MM.1S (cell line): ENCODE data around the gene MOB3B.

ENCODE experiments used
- DNase-seq: peaks from one replicate; pipeline ENCODE4 v3.0.0-alpha.2; 2015
- H2AFZ ChIP-seq: fragments of 300-600 bp; sonication (generic); 2 replicates; pipeline ENCODE4 v1.6.0; 2016; ENCODE audit warnings: antibody characterized with exemption, low read length
- H3F3A ChIP-seq: fragments of 300-600 bp; sonication (generic); 2 replicates; pipeline ENCODE4 v1.6.1; 2016; ENCODE audit warnings: mild to moderate bottlenecking, antibody characterized with exemption, low read length, moderate library complexity, mixed read lengths; ENCODE audit not compliant: insufficient read depth
- H3K27ac ChIP-seq: fragments of 300-600 bp; sonication (generic); 2 replicates; pipeline ENCODE4 v1.5.1; 2016; ENCODE audit warnings: mild to moderate bottlenecking, low read length
- H3K27me3 ChIP-seq: fragments of 300-600 bp; sonication (generic); replicated peaks from 2 replicates; pipeline ENCODE4 v1.6.0; 2016; ENCODE audit warnings: low read length; ENCODE audit not compliant: insufficient read depth
- H3K36me3 ChIP-seq: fragments of 300-600 bp; sonication (generic); replicated peaks from 2 replicates; pipeline ENCODE4 v1.6.1; 2016; ENCODE audit warnings: mild to moderate bottlenecking, low read length, mixed read lengths; ENCODE audit not compliant: insufficient read depth
- H3K4me1 ChIP-seq: fragments of 300-600 bp; sonication (generic); 2 replicates; pipeline ENCODE4 v1.6.1; 2016; ENCODE audit warnings: low read length, mixed read lengths
- H3K4me2 ChIP-seq: fragments of 300-600 bp; sonication (generic); 2 replicates; pipeline ENCODE4 v1.6.0; 2016; ENCODE audit warnings: low read depth, low read length
- H3K4me3 ChIP-seq: fragments of 300-600 bp; sonication (generic); 2 replicates; pipeline ENCODE4 v1.5.1; 2016; ENCODE audit warnings: low read length, mixed read lengths
- H3K79me2 ChIP-seq: fragments of 300-600 bp; sonication (generic); 2 replicates; pipeline ENCODE4 v1.6.1; 2016; ENCODE audit warnings: mixed run types, low read length, mixed read lengths
- H3K9ac ChIP-seq: fragments of 300-600 bp; sonication (generic); 2 replicates; pipeline ENCODE4 v1.6.1; 2016; ENCODE audit warnings: low read length, mixed read lengths
- H3K9me2 ChIP-seq: fragments of 300-600 bp; sonication (generic); replicated peaks from 2 replicates; pipeline ENCODE4 v1.6.1; 2016; ENCODE audit warnings: mild to moderate bottlenecking, low read length, mixed read lengths; ENCODE audit not compliant: insufficient read depth
- H3K9me3 ChIP-seq: fragments of 300-600 bp; sonication (generic); replicated peaks from 2 replicates; pipeline ENCODE4 v1.6.1; 2016; ENCODE audit warnings: mild to moderate bottlenecking, low read length, mixed read lengths; ENCODE audit not compliant: insufficient read depth
- H4K20me1 ChIP-seq: fragments of 300-600 bp; sonication (generic); 2 replicates; pipeline ENCODE4 v1.6.1; 2016; ENCODE audit warnings: mild to moderate bottlenecking, low read length, moderate library complexity, mixed read lengths; ENCODE audit not compliant: insufficient read depth
- CTCF ChIP-seq: fragments of 300-600 bp; sonication (generic); IDR thresholded peaks from 2 replicates; pipeline ENCODE4 v1.5.1; 2016; ENCODE audit warnings: antibody characterized with exemption, low read length, mixed read lengths
- EZH2 ChIP-seq: fragments of 300-600 bp; sonication (generic); optimal IDR thresholded peaks from 2 replicates; pipeline ENCODE3; 2017; ENCODE audit warnings: low read depth, mild to moderate bottlenecking, antibody characterized with exemption, low read length, mixed read lengths
- EZH2phosphoT487 ChIP-seq: fragments of 300-600 bp; sonication (generic); IDR thresholded peaks from 2 replicates; pipeline ENCODE4 v1.6.1; 2018; ENCODE audit warnings: antibody characterized with exemption, low read length

MOB3B gene

DNA sequence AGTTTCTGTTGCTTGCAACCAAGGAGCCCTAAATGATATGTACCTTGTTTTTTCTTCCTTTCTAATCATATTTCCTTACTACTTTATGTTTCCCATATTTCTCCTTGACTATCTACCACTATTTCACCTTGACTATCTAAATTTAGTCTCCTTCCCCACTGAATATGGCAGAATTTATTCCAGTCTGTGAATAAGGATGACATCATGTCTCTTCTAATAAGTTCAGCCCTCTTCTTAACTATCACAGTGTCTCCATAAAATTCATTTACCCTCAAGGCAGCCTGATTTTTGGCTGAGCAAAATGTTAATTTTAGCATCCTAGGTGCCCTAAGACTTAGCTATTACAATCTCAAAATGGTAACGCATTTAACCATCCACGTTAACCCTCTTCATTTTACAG, 133.1 kb downstream of the MOB3B start:
- H3K79me2 ChIP-seq, result no peaks in the 10 kb centered on the region
- H3K9ac ChIP-seq, result no peak overlapping the region
- no peaks in the 10 kb centered on the region for H3K27me3 ChIP-seq

DNA sequence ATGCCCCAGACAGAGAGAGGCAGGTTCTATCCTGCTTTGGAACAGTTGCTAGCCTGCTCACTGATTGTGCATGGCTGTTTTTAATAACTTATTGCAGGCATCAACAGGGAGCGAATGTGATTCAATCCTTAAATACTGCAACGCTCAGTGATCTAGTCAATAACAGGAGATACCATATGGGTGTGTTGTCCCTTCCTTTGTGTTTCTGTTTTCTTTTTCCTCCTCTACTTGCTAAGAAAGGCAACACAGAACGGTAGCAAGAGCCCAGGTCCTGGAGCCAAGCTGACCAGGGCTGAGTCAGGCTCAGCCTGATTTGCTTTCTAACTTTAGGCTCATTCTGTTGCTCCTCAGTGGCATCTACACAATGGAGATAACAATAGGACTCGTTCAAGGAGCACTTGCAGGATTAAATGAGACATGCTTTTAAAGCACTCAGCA, 134.1 kb downstream of the MOB3B start:
- no peaks in the 10 kb centered on the region for H4K20me1 ChIP-seq
- no peaks in the 10 kb centered on the region for H3K36me3 ChIP-seq
- no peaks in the 10 kb centered on the region for H3F3A ChIP-seq
- no peak for DNase-seq
- no peak overlapping the region for H2AFZ ChIP-seq
- H3K27me3 ChIP-seq, result no peaks in the 10 kb centered on the region
- H3K4me2 ChIP-seq, result no peak overlapping the region
- no peaks in the 10 kb centered on the region for H3K9me3 ChIP-seq
- H3K27ac ChIP-seq, result no peak overlapping the region
- no peaks in the 10 kb centered on the region for H3K79me2 ChIP-seq
- no peaks in the 10 kb centered on the region for H3K9me2 ChIP-seq
- no peak overlapping the region for H3K9ac ChIP-seq
- TF ChIP-seq CTCF, result no peak
- no peak for TF ChIP-seq EZH2phosphoT487
- TF ChIP-seq EZH2, result no peak
- no peaks in the 10 kb centered on the region for H3K4me1 ChIP-seq
- no peak overlapping the region for H3K4me3 ChIP-seq

More for the DNA sequence above, 133.1 kb downstream of the MOB3B start:
- no peak for DNase-seq
- Histone ChIP-seq H3K36me3 (no peaks in the 10 kb centered on the region), H2AFZ (no peak overlapping the region), H3K4me1 (no peaks in the 10 kb centered on the region), H3K9me2 (no peaks in the 10 kb centered on the region), H3K9me3 (no peaks in the 10 kb centered on the region), H3K4me3 (no peak overlapping the region), H3F3A (no peaks in the 10 kb centered on the region), H3K27ac (no peak overlapping the region), H3K4me2 (no peak overlapping the region), H4K20me1 (no peaks in the 10 kb centered on the region)
- TF ChIP-seq EZH2 (no peak), EZH2phosphoT487 (no peak), CTCF (no peak)

GRCh38 chr9:27394826-27395201, 134.8 kb downstream of the MOB3B start:
- no peaks in the 10 kb centered on the region for H3K4me1 ChIP-seq
- no peak overlapping the region for H3K4me2 ChIP-seq
- H3K9me3 ChIP-seq, result no peaks in the 10 kb centered on the region
- no peak overlapping the region for H3K4me3 ChIP-seq
- H3K27me3 ChIP-seq, result no peaks in the 10 kb centered on the region
- H3K9me2 ChIP-seq, result no peaks in the 10 kb centered on the region
- no peaks in the 10 kb centered on the region for H4K20me1 ChIP-seq
- TF ChIP-seq CTCF (no peak), EZH2 (no peak), EZH2phosphoT487 (no peak)
- no peak overlapping the region for H2AFZ ChIP-seq
- no peaks in the 10 kb centered on the region for H3F3A ChIP-seq
- no peak overlapping the region for H3K27ac ChIP-seq
- no peak for DNase-seq
- no peaks in the 10 kb centered on the region for H3K36me3 ChIP-seq
- H3K79me2 ChIP-seq, result no peaks in the 10 kb centered on the region
- no peak overlapping the region for H3K9ac ChIP-seq
